Endothelial cell of umbilical vein (primary cell): Measurements from ENCODE around the gene OR2T29. TPM values are rescaled to one million over a fixed set of nuclear protein-coding genes. Genes with fewer than 3 reads are reported as not detected.

ENCODE experiments used
- BruUV-seq: library from RNA; stranded (reverse); fragments of 400-500 nt; replicated peaks from 2 replicates; lab custom pipeline; 2021; lab: Mats Ljungman, UMichigan
- CTCF ChIA-PET: fragments of 300-600, 350-600 bp; sonication (Branson Sonifier 250); formaldehyde crosslinking; loops from one replicate; lab custom pipeline; 2021; ENCODE audit warnings: antibody characterized with exemption, inconsistent platforms; lab: Charles Lee
- POLR2A ChIA-PET: fragments of 300-600, 350-600 bp; sonication (Branson Sonifier 250); formaldehyde crosslinking; loops from one replicate; lab custom pipeline; 2021; ENCODE audit warnings: antibody characterized with exemption, inconsistent platforms; lab: Charles Lee
- DNase-seq: peaks from one replicate; pipeline ENCODE4 v3.0.0-alpha.2; 2011; ENCODE audit warnings: low read depth, low spot score
- FAIRE-seq: peaks from 2 replicates; lab custom pipeline; 2011; peaks lifted over from hg19 to GRCh38; lab: Jason Lieb, UNC
- H2AFZ ChIP-seq: 2 replicates; pipeline ENCODE4 v1.6.0; 2012; ENCODE audit warnings: low read depth, low read length, control low read depth, inconsistent platforms
- H3K27ac ChIP-seq: 2 replicates; pipeline ENCODE4 v1.5.1; 2011; ENCODE audit warnings: low read depth, mild to moderate bottlenecking, control low read depth, low read length, moderate library complexity; ENCODE audit not compliant: insufficient read depth
- H3K27me3 ChIP-seq, 2 experiments: 2 replicates each; pipeline versions ENCODE4 v1.6.0 to v1.6.1; 2011; ENCODE audit warnings: low read length in 2 of 2, mixed read lengths in 1 of 2; ENCODE audit not compliant: control insufficient read depth in 2 of 2, insufficient read depth in 2 of 2
- H3K36me3 ChIP-seq, 2 experiments: 2 replicates in 1 of 2; 3 replicates in 1 of 2; pipeline ENCODE4 v1.5.1; 2011; ENCODE audit warnings: low read length in 2 of 2, mild to moderate bottlenecking in 1 of 2, moderate library complexity in 1 of 2; ENCODE audit not compliant: control insufficient read depth in 2 of 2, insufficient read depth in 2 of 2; ENCODE audit errors: extremely low read depth in 1 of 2
- H3K4me1 ChIP-seq: 3 replicates; pipeline ENCODE4 v1.5.1; 2011; ENCODE audit warnings: mild to moderate bottlenecking, low read length; ENCODE audit not compliant: control insufficient read depth, insufficient read depth; ENCODE audit errors: extremely low read depth
- H3K4me2 ChIP-seq: 2 replicates; pipeline ENCODE4 v1.6.1; 2011; ENCODE audit warnings: low read length, control low read depth, mixed read lengths; ENCODE audit not compliant: insufficient read depth
- H3K4me3 ChIP-seq, 3 experiments: fragments of 200-600 bp in 1 of 3; sonication (generic), shearing (Covaris generic) in 1 of 3; replicated peaks in 1 of 3; 2 replicates each; pipeline ENCODE4 v1.5.1; 2011 to 2016; ENCODE audit warnings: control low read depth in 3 of 3, low read length in 3 of 3, mild to moderate bottlenecking in 2 of 3, inconsistent platforms in 1 of 3, low read depth in 1 of 3, moderate library complexity in 1 of 3; ENCODE audit not compliant: insufficient read depth in 1 of 3
- H3K79me2 ChIP-seq: 2 replicates; pipeline ENCODE4 v1.6.0; 2012; ENCODE audit warnings: low read length, inconsistent platforms; ENCODE audit not compliant: control insufficient read depth, insufficient read depth
- H3K9ac ChIP-seq: replicated peaks from 2 replicates; pipeline ENCODE3; 2011; ENCODE audit warnings: low read length, control low read depth; ENCODE audit not compliant: insufficient read depth; ENCODE audit errors: extremely low read depth
- H3K9me1 ChIP-seq: replicated peaks from 3 replicates; pipeline ENCODE4 v1.6.0; 2011; ENCODE audit warnings: mild to moderate bottlenecking, low read length; ENCODE audit not compliant: control insufficient read depth, insufficient read depth; ENCODE audit errors: extremely low read depth
- H3K9me3 ChIP-seq: replicated peaks from 2 replicates; pipeline ENCODE4 v1.5.1; 2012; ENCODE audit warnings: low read length, inconsistent platforms; ENCODE audit not compliant: control insufficient read depth, insufficient read depth
- H4K20me1 ChIP-seq: replicated peaks from 2 replicates; pipeline ENCODE3; 2011; ENCODE audit warnings: mild to moderate bottlenecking, low read length; ENCODE audit not compliant: control insufficient read depth, insufficient read depth; ENCODE audit errors: extremely low read depth
- CTCF ChIP-seq, 2 donors: IDR thresholded peaks; 1 replicate in 1 of 2; 2 replicates in 1 of 2; pipeline ENCODE4 v1.5.1; 2011; ENCODE audit warnings: low read length in 2 of 2, mild to moderate bottlenecking in 2 of 2, moderate library complexity in 2 of 2, control low read depth in 1 of 2, inconsistent platforms in 1 of 2, low read depth in 1 of 2; ENCODE audit not compliant: insufficient read depth in 1 of 2; ENCODE audit errors: extremely low read depth in 1 of 2
- EZH2 ChIP-seq: IDR thresholded peaks from 2 replicates; pipeline ENCODE4 v1.6.1; 2012; ENCODE audit warnings: borderline replicate concordance, low read depth, mild to moderate bottlenecking, moderate library complexity, low read length, inconsistent platforms; ENCODE audit not compliant: severe bottlenecking
- FOS ChIP-seq: IDR thresholded peaks from 2 replicates; pipeline ENCODE4 v1.6.1; 2011; ENCODE audit warnings: mild to moderate bottlenecking, low read length, moderate library complexity, borderline replicate concordance; ENCODE audit not compliant: insufficient read depth
- GATA2 ChIP-seq: IDR thresholded peaks from 2 replicates; pipeline ENCODE4 v1.7.0; 2011; ENCODE audit warnings: low read depth, mild to moderate bottlenecking, moderate library complexity, mixed read lengths, low read length; ENCODE audit not compliant: insufficient read length, insufficient read depth
- JUN ChIP-seq: IDR thresholded peaks from 2 replicates; pipeline ENCODE4 v1.6.1; 2011; ENCODE audit warnings: borderline replicate concordance, low read depth; ENCODE audit not compliant: insufficient read length, insufficient read depth
- MAX ChIP-seq: IDR thresholded peaks from 2 replicates; pipeline ENCODE4 v1.6.1; 2011; ENCODE audit not compliant: insufficient read depth, insufficient read length
- MYC ChIP-seq: IDR thresholded peaks from one replicate; pipeline ENCODE4 v1.6.1; 2011; ENCODE audit warnings: mild to moderate bottlenecking, low read depth, low read length
- POLR2A ChIP-seq: IDR thresholded peaks from 2 replicates; pipeline ENCODE4 v1.6.1; 2012; ENCODE audit warnings: low read depth, mild to moderate bottlenecking, control low read depth, low read length
- dilution Hi-C: fragments of 300-500 bp; cut with MboI; formaldehyde crosslinking; loops from one replicate; pipeline ENCODE4 v1.15.0; 2019; ENCODE audit warnings: low sequenced_read_pairs; ENCODE audit not compliant: extremely low pct_ligation_motif_present
- intact Hi-C: fragments of 100-400 bp; cut with micrococcal nuclease; formaldehyde crosslinking; loops from one replicate; pipeline ENCODE4 v1.10.0; 2022
- polyA plus RNA-seq, 4 experiments: library from polyadenylated mRNA; depleted of rRNA in 3 of 4; stranded (reverse) in 3 of 4; unstranded in 1 of 4; fragments of >200 nt; gene quantifications; 2 replicates each; pipeline versions ENCODE4 v1.2.1 to v1.2.3, GENCODE V29; 2011 to 2012; ENCODE audit warnings: missing spikeins in 1 of 4
- total RNA-seq: library from RNA; stranded (reverse); gene quantifications from 2 replicates; pipeline ENCODE4 v1.2.3, GENCODE V29; 2021

Gene OR2T29
- total and polyA plus RNA-seq, 2 donors (not counting 3 experiments of a cell fraction or from before 2014, with no cell fraction given): not detected

DNA sequence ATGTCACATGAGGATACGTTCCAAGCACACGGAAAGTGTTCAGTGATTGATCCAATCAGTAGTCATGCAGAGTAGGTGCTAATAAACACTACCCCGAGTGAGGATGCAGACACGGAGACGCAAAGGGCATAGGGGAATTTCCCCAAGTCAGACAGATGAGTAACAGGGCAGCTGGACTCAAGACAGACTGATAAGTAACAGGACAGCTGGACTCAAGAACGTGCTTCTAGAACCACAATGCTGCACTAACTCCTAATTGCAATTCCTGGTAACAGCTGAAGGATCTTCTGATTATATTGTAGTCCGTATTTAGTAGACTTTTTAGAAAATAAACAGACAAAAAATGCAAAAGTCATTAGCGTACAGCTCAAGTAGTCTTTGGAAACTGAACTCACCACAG lies 36.8 kb upstream of the OR2T29 start:
- no peak overlapping the region for H3K4me2 ChIP-seq
- no peak for DNase-seq
- TF ChIP-seq MYC (no peak), JUN (no peak), FOS (no peak), MAX (no peak), CTCF (IDR thresholded peaks at IDR 0.05; ENCODE audit: extremely low read depth in 1 of 2, insufficient read depth in 1 of 2, low read depth in 1 of 2, low read length in 2 of 2) (no peak), POLR2A (no peak), GATA2 (no peak), EZH2 (no peak)
- ChIA-PET CTCF (no interaction called here), POLR2A (no interaction called here)
- no peaks in the 10 kb centered on the region for H3K79me2 ChIP-seq
- H3K9me1 ChIP-seq: no peaks in the 10 kb centered on the region
- H3K4me3 ChIP-seq: no peak overlapping the region
- intact Hi-C loops (no loop called here), dilution Hi-C loops (no loop called here)
- no peak overlapping the region for H3K9ac ChIP-seq
- H3K9me3 ChIP-seq: peaks cover 2% of the 10 kb centered on the region
- no peak overlapping the region for H2AFZ ChIP-seq
- no TSS peak for BruUV-seq
- H4K20me1 ChIP-seq: no peaks in the 10 kb centered on the region
- H3K27me3 ChIP-seq: no peaks in the 10 kb centered on the region
- no peaks in the 10 kb centered on the region for H3K4me1 ChIP-seq
- H3K36me3 ChIP-seq: no peaks in the 10 kb centered on the region
- FAIRE-seq: no peak
- H3K27ac ChIP-seq: no peak overlapping the region
